ENCODE results near the gene NCAM1. TPM values are rescaled to one million over a fixed set of nuclear protein-coding genes. Genes with fewer than 3 reads are reported as not detected.

The NCAM1 gene
- total RNA-seq, 4 donors from 2014 or later = 1.8 to 42.9 (median 10.5) TPM

- no peak for TF ChIP-seq CTCF (IDR thresholded peaks at IDR 0.05)
- no peak for TF ChIP-seq POLR2A (IDR thresholded peaks at IDR 0.05)
- Histone ChIP-seq H3K9me3 (no peaks in the 10 kb centered on the region), H3K4me3 (no peak overlapping the region), H3K36me3 (no peaks in the 10 kb centered on the region), H3K27me3 (no peaks in the 10 kb centered on the region), H3K27ac (no peak overlapping the region), H3K4me1 (no peaks in the 10 kb centered on the region)
- DNase-seq = no peak
Observed at GRCh38 chr11:113273720-113274119, 312.5 kb downstream of the NCAM1 start.

GRCh38 chr11:113274713-113275582 lies 313.7 kb downstream of the NCAM1 start:
- Histone ChIP-seq H3K4me3 (no peak overlapping the region), H3K36me3 (no peaks in the 10 kb centered on the region), H3K27me3 (no peaks in the 10 kb centered on the region), H3K9me3 (no peaks in the 10 kb centered on the region), H3K4me1 (no peaks in the 10 kb centered on the region), H3K27ac (no peak overlapping the region)
- TF ChIP-seq CTCF (IDR thresholded peaks at IDR 0.05) (no peak), POLR2A (IDR thresholded peaks at IDR 0.05) (no peak)
- DNase-seq = no peak

- no peaks in the 10 kb centered on the region for H3K36me3 ChIP-seq
- DNase-seq = no peak
- no peak for TF ChIP-seq POLR2A (IDR thresholded peaks at IDR 0.05)
- TF ChIP-seq CTCF (IDR thresholded peaks at IDR 0.05) = no peak
- H3K4me1 ChIP-seq = no peaks in the 10 kb centered on the region
- H3K27ac ChIP-seq = no peak overlapping the region
- H3K9me3 ChIP-seq = no peaks in the 10 kb centered on the region
- H3K4me3 ChIP-seq = no peak overlapping the region
- H3K27me3 ChIP-seq = no peaks in the 10 kb centered on the region
Observed at GRCh38 chr11:113275602-113276001, 314.4 kb downstream of the NCAM1 start.

GRCh38 chr11:113276466-113276865 lies 315.2 kb downstream of the NCAM1 start:
- Histone ChIP-seq H3K4me1 (no peaks in the 10 kb centered on the region), H3K4me3 (no peak overlapping the region), H3K36me3 (no peaks in the 10 kb centered on the region), H3K27me3 (no peaks in the 10 kb centered on the region), H3K9me3 (no peaks in the 10 kb centered on the region), H3K27ac (no peak overlapping the region)
- no peak for DNase-seq
- no peak for TF ChIP-seq POLR2A (IDR thresholded peaks at IDR 0.05)

GRCh38 chr11:113277907-113278306 lies 316.7 kb downstream of the NCAM1 start:
- Histone ChIP-seq H3K4me1 (no peaks in the 10 kb centered on the region), H3K4me3 (no peak overlapping the region), H3K27me3 (no peaks in the 10 kb centered on the region), H3K36me3 (no peaks in the 10 kb centered on the region), H3K9me3 (no peaks in the 10 kb centered on the region), H3K27ac (no peak overlapping the region)
- no peak for DNase-seq
- TF ChIP-seq POLR2A (IDR thresholded peaks at IDR 0.05) (no peak), CTCF (IDR thresholded peaks at IDR 0.05) (no peak)

- Histone ChIP-seq H3K36me3 (no peaks in the 10 kb centered on the region), H3K9me3 (no peaks in the 10 kb centered on the region), H3K4me3 (no peak overlapping the region), H3K27me3 (no peaks in the 10 kb centered on the region), H3K27ac (no peak overlapping the region), H3K4me1 (no peaks in the 10 kb centered on the region)
- DNase-seq = no peak
- no peak for TF ChIP-seq POLR2A (IDR thresholded peaks at IDR 0.05)
- TF ChIP-seq CTCF (IDR thresholded peaks at IDR 0.05) = no peak
Observed at GRCh38 chr11:113278481-113278880, 317.3 kb downstream of the NCAM1 start.

Measured in Peyer's patch (tissue), 4 donors.